ENCODE measurements around the gene CD180.
"Not testable (repeated sequence)": the region's sequence is repeated elsewhere in the genome, so short reads cannot be mapped to it uniquely, and the experiment has no call there.

The CD180 gene

GRCh38 chr5:67187006-67187715 is 9.4 kb downstream of the CD180 start:
- no peak for DNase-seq

DNA sequence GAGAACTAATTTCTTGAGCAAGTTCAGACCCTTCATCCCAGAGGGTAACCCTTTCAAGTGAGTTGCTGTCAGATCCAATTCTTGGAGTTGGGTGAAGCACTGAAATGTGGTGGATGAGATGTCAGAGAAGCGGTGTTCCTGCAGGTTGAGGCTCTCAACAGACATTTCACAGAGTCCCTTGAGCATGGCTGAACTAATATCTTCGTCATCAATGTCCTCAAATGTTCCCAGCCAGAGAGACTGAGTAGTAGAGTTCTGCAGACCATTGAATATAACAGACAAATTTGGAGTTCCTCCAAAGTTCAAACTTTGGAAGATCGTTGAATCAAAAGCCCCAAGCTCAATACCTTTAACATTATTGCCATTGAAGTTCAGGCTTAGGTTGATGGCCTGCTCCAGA is 12.7 kb downstream of the CD180 start:
- DNase-seq, result no peak

- DNase-seq, result no peak
These were observed 14.3 kb downstream of the CD180 start for GRCh38 chr5:67182301-67182790.

DNA sequence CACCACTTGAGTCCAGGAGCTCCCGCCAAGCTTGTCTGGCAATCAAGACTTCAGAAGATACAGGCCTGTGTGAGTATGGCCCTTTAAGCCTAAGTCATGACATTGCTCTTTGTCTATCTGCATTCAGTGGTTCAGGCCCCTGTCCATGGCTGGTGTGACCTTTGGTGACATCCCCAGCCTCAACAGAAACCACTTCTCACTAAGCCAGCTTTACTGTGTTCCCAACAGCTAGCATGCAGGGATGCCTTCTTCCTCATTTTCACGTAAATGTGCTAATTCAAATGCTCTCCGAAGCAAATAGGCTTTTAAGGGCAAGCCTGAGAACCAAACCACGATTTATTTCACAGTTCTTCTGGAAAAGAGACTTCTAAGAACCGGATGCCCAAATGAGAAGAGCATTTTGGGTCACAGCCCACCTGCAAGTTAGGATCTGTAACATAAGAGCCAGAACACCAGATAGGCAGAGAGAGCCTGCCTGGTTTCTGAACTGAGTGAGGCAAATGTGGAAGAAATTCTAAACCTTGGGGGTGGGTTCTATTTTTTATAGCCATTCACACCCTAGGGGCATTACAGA is 14.9 kb downstream of the CD180 start:
- no peak for DNase-seq

DNA sequence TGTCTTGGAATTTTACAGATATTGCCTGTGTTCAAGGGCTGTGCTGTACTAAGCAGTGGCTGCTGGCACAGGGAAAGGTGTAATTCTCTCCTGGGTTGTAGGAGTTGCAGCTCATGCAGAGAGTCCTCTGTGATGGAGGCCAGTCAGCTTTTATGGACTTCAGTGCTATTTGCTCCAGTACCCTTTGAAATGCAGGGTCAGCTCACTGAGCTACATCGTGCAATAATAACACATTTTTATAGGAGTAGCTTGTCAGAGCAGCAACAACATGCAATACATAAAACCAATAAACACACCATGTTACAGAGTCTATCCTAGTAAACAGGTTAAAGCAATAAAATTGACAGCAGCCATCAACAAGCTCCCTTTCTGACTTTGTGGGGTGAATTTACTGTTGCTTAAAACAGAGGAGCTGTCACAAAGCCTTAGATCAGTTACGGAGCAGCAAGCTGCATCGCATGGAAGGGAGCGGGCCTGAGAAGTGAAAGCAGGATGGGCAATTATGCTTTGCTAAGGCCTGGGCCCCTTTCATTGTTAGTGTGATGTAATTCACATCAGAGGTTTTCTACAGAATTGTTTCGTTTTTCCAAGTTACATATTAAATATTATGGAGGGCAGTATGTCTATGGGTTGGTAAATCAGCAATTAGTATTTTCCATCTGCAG is 16.8 kb downstream of the CD180 start:
- no peak for DNase-seq

DNA sequence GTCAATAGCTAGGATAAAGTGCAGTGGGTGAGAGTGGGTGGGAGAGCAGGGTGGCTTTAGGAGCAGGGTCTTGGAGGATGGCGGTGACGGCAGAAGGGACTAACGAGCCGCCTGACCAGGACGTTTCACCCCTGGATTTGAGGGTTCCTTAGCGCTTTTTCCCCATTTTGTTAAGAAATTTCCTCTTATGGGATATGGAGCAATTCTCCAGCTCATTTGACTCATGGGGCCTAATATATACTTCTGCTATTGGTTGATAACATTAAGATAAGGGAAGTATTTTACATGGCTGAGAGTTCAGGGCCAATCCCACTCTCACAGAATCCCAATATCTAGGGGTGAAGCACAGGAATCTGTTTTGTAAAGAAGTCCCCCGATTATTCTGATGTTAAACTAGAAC is 17.6 kb downstream of the CD180 start:
- DNase-seq, result no peak

GRCh38 chr5:67178085-67178484 is 18.5 kb downstream of the CD180 start:
- DNase-seq, result no peak

DNA sequence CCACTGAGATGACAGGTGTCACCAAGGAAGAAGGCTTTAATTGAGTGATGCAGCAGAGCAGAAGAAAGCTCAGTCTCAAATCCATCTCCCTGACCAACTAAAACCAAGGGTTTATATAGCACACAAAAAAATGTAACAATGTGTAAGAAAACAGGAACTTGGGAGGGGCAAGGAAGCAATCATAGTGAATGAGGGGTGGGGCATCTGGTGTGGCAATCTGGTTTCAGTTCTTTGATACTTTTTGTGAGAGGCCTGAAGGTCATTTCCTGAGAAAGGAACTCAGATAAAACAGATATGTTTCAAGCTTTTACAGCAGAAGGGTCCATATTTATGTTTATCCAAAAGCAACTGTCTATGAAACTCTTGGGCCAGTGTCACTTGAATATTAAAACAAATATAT is 19.7 kb downstream of the CD180 start:
- DNase-seq, result no peak

GRCh38 chr5:67173959-67174358 is 22.6 kb downstream of the CD180 start:
- DNase-seq, result no peak

GRCh38 chr5:67173351-67173750 is 23.2 kb downstream of the CD180 start:
- not testable (repeated sequence) for DNase-seq

- no peak for DNase-seq
These were observed 25.8 kb downstream of the CD180 start for GRCh38 chr5:67170767-67171166.

DNA sequence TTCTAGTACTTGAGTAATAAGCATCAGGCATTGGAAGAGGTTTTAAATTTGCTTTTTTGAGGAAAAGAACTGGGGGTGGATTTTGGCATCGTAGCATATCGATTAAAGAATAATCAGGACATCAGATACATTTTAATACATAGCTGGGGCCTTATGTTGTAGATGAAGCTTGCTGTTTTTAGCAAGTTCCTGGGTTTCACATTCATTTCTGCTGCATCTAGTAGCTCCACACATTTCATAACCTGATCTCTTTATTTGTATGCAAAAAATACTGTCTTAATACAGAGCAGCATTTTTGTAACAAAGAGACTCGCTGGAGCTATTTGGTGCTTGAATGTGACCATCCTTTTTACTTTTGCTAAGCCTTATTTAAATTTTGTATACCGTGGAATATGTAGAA is 28.5 kb downstream of the CD180 start:
- no peak for DNase-seq

- DNase-seq, result no peak
These were observed 29.9 kb downstream of the CD180 start for GRCh38 chr5:67166460-67167285.

DNA sequence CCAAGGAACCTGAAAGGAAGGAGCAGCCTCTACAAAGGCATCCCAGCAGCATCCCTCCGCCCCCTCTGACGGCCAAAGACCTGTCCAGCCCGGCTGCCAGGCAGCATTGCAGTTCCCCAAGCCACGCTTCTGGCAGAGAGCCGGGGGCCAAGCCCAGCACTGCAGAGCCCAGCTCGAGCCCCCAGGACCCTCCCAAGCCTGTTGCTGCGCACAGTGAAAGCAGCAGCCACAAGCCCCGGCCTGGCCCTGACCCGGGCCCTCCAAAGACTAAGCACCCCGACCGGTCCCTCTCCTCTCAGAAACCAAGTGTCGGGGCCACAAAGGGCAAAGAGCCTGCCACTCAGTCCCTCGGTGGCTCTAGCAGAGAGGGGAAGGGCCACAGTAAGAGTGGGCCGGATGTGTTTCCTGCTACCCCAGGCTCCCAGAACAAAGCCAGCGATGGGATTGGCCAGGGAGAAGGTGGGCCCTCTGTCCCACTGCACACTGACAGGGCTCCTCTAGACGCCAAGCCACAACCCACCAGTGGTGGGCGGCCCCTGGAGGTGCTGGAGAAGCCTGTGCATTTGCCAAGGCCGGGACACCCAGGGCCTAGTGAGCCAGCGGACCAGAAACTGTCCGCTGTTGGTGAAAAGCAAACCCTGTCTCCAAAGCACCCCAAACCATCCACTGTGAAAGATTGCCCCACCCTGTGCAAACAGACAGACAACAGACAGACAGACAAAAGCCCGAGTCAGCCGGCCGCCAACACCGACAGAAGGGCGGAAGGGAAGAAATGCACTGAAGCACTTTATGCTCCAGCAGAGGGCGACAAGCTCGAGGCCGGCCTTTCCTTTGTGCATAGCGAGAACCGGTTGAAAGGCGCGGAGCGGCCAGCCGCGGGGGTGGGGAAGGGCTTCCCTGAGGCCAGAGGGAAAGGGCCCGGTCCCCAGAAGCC is 30.8 kb downstream of the CD180 start:
- no peak for DNase-seq

GRCh38 chr5:67164856-67165525 is 31.6 kb downstream of the CD180 start:
- DNase-seq, result no peak

DNA sequence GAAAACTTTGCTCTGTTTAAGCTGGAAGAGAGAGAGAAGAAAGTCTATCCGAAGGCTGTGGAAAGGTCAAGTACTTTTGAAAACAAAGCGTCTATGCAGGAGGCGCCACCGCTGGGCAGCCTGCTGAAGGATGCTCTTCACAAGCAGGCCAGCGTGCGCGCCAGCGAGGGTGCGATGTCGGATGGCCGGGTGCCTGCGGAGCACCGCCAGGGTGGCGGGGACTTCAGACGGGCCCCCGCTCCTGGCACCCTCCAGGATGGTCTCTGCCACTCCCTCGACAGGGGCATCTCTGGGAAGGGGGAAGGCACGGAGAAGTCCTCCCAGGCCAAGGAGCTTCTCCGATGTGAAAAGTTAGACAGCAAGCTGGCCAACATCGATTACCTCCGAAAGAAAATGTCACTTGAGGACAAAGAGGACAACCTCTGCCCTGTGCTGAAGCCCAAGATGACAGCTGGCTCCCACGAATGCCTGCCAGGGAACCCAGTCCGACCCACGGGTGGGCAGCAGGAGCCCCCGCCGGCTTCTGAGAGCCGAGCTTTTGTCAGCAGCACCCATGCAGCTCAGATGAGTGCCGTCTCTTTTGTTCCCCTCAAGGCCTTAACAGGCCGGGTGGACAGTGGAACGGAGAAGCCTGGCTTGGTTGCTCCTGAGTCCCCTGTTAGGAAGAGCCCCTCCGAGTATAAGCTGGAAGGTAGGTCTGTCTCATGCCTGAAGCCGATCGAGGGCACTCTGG is 32.6 kb downstream of the CD180 start:
- no peak for DNase-seq

GRCh38 chr5:67163231-67163756 is 33.3 kb downstream of the CD180 start:
- DNase-seq, result no peak

GRCh38 chr5:67161767-67162166 is 34.8 kb downstream of the CD180 start:
- no peak for DNase-seq

- no peak for DNase-seq
These were observed 35.6 kb downstream of the CD180 start for GRCh38 chr5:67160985-67161384.

GRCh38 chr5:67160272-67160671 is 36.3 kb downstream of the CD180 start:
- no peak for DNase-seq

Data from NCI-H1105 treated with DMSO at 0.1 percent for 48 hours (cell line).